TTC549 (cell line): ENCODE results near the gene ATF1.

Experiments
- FAIRE-seq: peaks from 2 replicates; lab custom pipeline; 2012; peaks lifted over from hg19 to GRCh38; lab: Jason Lieb, UNC

Gene ATF1

GRCh38 chr12:50763639-50764285 is at the start of gene ATF1:
Gene ATF1 (plus strand): TSS chr12:50764101. CDS start chr12:50780146, 16,045 bp downstream.
- FAIRE-seq, result no peak

GRCh38 chr12:50715174-50715573 is 48.7 kb upstream of the ATF1 start:
- FAIRE-seq, result no peak

DNA sequence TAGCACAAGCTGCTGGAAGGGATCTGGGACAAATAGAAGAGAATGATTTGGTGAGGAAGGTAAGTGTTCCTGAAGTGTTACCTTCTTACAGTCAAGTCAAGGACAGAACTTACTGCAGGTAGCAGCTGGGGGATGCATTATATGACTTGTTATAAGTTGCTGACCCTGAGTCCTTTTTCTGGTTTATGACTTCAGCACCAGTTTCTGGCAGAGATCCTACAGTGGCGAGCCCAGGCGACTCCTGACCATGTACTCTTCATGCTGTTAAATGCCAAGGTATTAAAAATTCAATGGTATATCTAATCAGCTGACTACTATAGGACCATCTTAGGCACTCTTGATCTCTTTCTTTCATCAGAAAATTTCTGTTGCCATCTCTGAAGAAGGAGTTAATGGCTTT is 45.1 kb upstream of the ATF1 start:
- no peak for FAIRE-seq

- no peak for FAIRE-seq
These were observed 43.8 kb upstream of the ATF1 start for GRCh38 chr12:50720085-50720484.

GRCh38 chr12:50720501-50720900 is 43.4 kb upstream of the ATF1 start:
- FAIRE-seq, result no peak

GRCh38 chr12:50723865-50724264 is 40.0 kb upstream of the ATF1 start:
- no peak for FAIRE-seq

GRCh38 chr12:50725011-50725942 is 38.6 kb upstream of the ATF1 start:
- no peak for FAIRE-seq

GRCh38 chr12:50727466-50727865 is 36.4 kb upstream of the ATF1 start:
- no peak for FAIRE-seq

DNA sequence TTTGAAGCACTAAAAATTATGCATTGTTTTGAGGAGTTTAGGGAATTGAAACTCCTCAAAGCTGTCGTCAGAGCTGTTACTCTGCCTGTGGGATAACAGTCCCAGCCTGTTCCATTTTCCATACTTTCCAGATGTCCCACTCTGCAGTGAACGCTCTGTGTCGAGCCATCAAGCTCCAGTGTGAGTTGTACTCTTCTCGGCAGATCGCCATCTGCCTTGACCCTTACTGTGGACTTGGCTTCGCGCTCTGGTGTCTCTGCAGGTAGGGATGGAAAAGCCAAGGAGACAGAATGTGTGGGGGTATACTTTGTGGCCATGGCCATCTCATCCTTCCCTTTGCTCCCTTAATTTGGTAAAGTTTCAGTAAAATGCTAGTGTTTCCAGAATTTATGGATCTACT is 35.5 kb upstream of the ATF1 start:
- FAIRE-seq, result no peak

- FAIRE-seq, result no peak
These were observed 35.1 kb upstream of the ATF1 start for GRCh38 chr12:50728841-50729240.

DNA sequence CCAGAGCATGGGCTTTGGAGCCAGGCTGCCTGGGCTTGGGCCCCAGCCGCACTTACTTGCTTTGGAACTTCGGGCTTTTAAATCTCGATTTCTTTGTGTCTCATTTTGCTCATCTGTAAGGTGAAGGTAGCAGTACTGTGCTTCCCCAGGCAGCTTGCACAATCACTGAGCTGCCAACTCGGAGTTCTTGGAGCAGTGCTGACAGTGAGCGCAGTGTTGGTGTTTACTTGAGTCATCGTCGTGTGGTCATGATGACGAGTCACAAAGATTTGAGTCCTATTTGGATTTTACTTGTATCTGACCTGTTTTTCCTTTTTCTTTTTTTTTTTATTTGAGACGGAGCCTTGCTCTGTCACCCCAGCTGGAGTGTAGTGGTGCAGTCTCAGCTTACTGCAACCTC is 31.3 kb upstream of the ATF1 start:
- no peak for FAIRE-seq

DNA sequence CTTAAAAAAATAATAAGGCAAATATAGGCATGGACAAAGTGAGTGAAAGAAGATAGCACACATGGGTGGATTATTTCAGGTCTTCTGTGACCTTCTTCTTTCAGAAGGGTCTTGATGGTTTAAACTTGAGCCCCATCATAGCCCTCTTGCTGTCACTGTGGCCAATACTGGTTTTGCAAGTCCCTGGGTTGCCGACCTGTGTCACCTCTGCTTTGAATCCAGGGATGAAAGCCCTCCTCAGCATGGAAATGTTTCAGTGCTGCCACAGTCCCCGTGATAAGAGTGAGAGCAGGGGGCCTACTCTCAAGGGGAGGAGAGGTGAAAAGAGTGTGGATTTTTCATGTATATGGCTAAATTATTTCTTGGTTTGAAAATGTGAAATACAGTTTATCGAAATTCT is 30.2 kb upstream of the ATF1 start:
- FAIRE-seq, result no peak

DNA sequence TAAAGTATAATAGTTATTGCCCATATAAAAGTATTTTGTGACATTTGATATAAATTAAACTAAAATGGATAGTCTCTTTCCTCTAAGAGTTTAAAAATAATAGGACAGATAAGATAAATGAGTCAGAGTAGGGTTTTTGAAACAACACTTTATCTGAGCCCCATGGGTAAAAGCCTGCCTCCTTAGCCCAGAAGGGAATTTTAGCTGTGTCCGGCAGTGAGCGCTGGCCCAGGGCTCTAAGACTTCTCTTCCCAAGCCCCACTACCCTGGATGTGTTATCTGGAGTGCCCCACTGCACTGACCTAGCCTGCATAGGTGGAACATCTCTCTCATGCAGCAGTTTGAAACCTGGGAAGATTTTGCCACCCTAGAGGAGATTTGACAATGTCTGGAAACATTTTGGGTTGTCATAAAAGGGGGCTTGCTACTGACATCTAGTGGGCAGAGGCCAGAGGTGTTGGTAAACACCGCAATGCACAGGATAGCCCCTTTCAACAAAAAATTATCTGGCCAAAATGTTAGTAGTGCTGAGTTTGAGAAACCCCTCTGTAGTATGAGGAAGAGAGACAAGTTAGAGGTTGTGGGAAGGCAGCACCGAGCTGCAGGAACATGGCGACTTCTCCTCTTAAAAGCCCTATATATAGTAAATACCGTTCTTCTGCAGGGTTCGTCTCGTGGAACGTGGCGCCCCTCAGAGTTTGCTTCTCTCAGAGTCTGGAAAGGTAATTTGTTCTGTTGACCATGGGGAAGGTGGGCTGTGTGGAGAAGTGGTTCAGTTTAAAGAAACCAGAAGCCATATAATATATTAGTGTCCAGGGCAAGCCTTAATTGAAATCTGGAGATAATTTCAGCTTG is 29.3 kb upstream of the ATF1 start:
- no peak for FAIRE-seq

GRCh38 chr12:50739611-50740010 is 24.3 kb upstream of the ATF1 start:
- FAIRE-seq, result no peak

DNA sequence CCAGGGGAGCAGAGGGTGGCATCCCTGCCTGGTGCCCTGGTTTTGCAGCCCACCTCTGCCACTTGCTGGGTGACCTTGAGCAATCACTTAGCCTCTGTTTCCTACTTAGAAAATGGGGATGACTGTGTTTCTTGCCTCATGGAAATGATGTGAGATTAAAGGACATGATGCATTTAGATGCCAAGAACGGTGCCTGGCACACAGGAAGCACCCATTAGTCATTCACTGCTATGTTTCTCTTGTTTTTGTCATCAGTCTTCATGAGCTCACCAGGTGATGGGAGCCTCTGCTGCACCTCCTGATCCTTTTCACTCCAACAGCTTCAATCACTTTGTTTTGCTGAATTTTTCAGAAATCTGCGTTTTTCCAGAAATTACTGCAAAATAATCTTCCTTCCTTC is 23.6 kb upstream of the ATF1 start:
- no peak for FAIRE-seq

DNA sequence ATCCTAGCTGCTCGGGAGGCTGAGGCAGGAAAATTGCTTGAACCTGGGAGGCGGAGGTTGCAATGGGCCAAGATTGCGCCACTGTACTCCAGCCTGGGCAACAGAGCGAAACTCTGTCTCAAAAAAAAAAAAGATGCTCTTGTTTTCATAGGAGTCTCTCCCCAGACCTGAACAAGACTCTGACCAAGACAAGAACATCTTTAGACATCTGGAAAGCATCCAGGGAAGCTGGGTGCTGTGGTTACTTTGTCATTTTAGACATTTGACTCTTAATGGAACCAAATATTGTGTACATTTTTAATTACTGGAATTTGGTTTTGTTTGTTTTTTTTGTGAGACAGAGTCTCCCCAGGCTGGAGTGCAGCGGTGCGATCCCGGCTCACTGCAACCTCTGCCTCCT is 21.1 kb upstream of the ATF1 start:
- FAIRE-seq, result no peak

GRCh38 chr12:50745861-50746260 is 18.0 kb upstream of the ATF1 start:
- no peak for FAIRE-seq

GRCh38 chr12:50746431-50746830 is 17.5 kb upstream of the ATF1 start:
- FAIRE-seq, result no peak

DNA sequence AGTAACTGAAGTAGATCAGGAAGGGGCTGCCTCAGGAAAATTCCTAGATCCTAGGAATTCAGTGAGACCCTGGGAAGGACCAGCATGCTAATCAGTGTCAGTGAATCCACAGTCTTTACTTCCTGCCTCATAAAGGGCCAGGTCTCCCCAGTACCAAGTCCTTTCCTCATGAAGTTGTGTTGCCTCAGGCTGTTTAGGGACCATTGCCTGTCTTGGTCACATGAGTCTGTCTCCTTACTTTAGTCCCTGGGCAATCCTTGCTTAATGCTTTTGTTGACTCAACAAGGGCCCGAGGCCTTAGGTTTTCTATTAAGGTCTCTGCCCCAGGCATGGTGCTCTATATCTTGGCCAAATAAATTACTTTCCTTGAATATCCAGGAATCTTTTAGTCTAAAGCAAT is 16.1 kb upstream of the ATF1 start:
- FAIRE-seq, result no peak

DNA sequence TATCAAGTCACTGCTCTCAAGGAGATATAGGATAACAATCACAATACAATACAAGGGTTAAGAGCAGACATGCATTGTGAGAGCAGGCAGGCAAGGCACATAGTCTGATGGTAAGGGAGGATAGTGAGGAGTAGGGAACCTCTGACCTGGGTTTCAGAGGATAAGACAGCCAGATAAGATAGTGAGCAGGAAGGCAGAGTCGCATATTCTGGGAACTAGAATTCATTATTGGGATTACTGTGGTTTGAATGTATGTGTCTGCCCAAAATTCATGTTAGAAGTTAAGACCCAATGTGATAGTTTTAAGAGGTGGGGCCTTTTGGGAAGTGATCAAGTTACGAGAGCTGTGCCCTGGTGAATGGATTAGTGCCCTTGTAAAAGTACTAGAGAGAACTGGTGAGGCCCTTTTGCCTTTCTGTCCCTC is 14.4 kb upstream of the ATF1 start:
- FAIRE-seq, result no peak

- FAIRE-seq, result no peak
These were observed 13.5 kb upstream of the ATF1 start for GRCh38 chr12:50750366-50750765.

DNA sequence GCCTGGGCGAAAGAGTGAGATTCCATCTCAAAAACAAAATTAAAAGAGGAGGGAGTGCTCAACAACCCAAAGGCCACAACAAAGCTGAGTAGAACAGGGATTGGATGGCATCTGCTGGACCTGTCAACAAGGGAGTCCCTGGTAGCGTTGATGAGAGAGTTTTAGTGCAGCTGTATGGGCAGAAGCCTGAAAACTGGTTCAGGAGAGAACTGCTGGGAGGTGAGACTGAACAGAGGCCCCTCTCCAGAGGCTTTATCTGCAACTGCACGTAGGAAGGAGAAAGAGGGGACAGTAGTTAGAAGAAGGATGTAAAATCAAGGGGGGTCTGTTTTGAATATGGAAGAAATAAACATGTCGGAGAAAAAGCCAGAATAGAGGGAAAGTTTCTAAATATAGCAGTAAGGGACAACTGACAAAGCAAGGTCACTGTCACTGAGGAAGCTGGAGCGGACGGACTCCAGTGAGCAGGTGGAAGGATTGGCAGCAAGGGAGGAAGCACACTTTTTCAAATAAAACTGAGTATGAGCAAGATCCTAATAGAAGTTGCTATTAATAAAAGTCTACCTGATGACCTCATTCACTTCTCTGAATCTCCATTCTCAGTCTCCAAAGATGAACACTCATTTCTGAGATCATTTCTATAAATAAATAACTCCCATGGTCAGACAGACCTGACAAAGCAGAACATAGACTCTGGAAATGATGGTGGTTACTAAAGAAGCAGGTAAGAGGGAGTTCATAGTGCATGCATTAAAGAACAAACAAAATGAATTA is 11.8 kb upstream of the ATF1 start:
- FAIRE-seq, result no peak
